Neural progenitor cell (in vitro differentiated cells): ENCODE results near the gene KRTAP12-4.

Source experiments
- CTCF ChIP-seq: fragments of 200-600 bp; sonication (generic); IDR thresholded peaks from 2 replicates; pipeline ENCODE4 v1.5.1; 2017; ENCODE audit warnings: antibody characterized with exemption, mild to moderate bottlenecking
- EZH2 ChIP-seq: fragments of 200-600 bp; sonication (generic); IDR thresholded peaks from 2 replicates; pipeline ENCODE4 v1.6.1; 2017; ENCODE audit warnings: antibody characterized with exemption, mild to moderate bottlenecking, moderate library complexity
- EZH2phosphoT487 ChIP-seq: fragments of 200-600 bp; sonication (generic); IDR thresholded peaks from 2 replicates; pipeline ENCODE4 v1.6.1; 2017; ENCODE audit warnings: antibody characterized with exemption

DNA sequence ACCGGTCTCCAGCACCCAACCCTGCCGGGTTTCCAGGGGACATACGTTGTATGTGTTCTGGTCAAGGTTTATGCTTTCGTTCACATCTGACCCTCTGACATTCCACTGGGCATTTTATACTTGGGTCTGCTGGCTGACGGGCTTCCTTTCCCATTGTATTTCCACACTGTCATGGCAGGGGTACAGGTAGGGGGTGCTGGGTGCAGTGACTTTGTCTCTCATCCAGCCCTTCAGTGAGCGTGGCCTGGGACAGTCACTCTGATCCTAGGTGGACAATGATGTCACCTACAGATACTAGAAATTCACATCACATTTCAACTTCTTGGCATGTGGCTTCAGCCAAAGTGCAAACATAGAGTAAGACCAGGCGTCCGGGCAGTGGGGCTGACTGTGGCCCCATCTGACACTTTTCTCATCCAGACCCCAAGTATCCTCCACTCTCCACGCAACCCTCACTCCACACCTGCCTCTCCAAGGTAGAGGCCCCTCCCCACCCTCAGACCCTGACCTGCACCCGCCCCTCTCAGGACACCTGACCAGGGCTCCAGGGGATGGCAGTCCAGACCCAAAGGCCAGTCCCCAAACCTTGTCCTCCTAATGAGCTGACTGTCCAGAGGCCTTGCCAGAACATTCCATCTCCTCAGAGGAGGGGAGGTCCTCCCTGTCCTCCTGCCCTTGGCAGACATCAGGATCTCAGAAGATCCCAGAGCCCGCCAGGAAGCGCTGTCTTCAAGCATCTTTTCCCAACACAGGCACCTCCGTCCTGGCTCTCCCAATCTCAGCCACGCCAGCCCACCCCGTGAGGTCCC is 18.0 kb downstream of the KRTAP12-4 start:
- TF ChIP-seq EZH2 (no peak), CTCF (no peak), EZH2phosphoT487 (no peak)
